ENCODE data around the gene PLPP3. TPM values are rescaled to one million over a fixed set of nuclear protein-coding genes. Genes with fewer than 3 reads are reported as not detected.
A peak's percentile ranks its signal among the peaks of the same experiment; 100 is the strongest.

Gene PLPP3
- total RNA-seq, 6 experiments from 2014 or later: 47.8 to 118 (median 65.8) TPM

DNA sequence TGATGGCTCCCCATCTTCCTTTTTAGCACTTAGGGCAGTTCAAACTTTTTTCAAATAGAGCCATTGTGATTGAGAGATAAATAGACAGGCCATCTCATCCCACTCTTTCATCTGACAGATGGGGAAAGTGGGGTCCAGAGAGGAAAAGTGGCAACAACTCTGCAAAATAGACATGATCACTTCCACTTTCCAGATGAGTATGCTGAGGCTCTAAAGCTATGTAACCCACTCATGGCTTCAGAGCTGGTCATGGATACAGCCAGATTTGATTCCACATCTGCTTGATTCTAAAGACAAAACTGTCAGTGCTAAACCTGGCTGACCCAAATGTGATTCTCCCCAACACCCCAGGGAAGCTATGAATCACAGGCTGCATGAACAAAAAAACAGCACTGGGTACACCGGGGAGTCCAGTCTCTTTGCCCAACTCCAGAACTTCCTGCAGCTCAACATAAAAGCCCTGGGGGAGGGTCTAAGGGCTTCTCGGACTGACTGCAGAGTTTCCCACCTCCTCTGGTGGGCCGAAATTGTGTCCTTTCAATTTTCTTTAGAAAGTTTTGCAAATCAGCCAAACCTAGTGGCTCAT is 59.3 kb downstream of the PLPP3 start:
- Histone ChIP-seq H3K27me3 (no peaks in the 10 kb centered on the region), H3K27ac (no peak overlapping the region), H3K9me3 (no peaks in the 10 kb centered on the region), H3K4me3 (no peak overlapping the region), H3K4me1 (no peaks in the 10 kb centered on the region), H3K36me3 (peaks cover 0 to 64% (median 25%) of the 10 kb centered on the region in 4 donors)
- intact Hi-C loops (cut with DNase I): no loop called here
- ATAC-seq (no peak), DNase-seq (no peak)
- 52% methylated on average over 2 of the region's 3 CpGs for WGBS (ENCODE audit: insufficient coverage, low coverage, low lambda C conversion rate, missing lambda C conversion rate)
- TF ChIP-seq POLR2A (IDR thresholded peaks at IDR 0.05): no peak
- TF ChIP-seq, protein P1, sequence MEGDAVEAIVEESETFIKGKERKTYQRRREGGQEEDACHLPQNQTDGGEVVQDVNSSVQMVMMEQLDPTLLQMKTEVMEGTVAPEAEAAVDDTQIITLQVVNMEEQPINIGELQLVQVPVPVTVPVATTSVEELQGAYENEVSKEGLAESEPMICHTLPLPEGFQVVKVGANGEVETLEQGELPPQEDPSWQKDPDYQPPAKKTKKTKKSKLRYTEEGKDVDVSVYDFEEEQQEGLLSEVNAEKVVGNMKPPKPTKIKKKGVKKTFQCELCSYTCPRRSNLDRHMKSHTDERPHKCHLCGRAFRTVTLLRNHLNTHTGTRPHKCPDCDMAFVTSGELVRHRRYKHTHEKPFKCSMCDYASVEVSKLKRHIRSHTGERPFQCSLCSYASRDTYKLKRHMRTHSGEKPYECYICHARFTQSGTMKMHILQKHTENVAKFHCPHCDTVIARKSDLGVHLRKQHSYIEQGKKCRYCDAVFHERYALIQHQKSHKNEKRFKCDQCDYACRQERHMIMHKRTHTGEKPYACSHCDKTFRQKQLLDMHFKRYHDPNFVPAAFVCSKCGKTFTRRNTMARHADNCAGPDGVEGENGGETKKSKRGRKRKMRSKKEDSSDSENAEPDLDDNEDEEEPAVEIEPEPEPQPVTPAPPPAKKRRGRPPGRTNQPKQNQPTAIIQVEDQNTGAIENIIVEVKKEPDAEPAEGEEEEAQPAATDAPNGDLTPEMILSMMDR (IDR thresholded peaks at IDR 0.05): no peak

DNA sequence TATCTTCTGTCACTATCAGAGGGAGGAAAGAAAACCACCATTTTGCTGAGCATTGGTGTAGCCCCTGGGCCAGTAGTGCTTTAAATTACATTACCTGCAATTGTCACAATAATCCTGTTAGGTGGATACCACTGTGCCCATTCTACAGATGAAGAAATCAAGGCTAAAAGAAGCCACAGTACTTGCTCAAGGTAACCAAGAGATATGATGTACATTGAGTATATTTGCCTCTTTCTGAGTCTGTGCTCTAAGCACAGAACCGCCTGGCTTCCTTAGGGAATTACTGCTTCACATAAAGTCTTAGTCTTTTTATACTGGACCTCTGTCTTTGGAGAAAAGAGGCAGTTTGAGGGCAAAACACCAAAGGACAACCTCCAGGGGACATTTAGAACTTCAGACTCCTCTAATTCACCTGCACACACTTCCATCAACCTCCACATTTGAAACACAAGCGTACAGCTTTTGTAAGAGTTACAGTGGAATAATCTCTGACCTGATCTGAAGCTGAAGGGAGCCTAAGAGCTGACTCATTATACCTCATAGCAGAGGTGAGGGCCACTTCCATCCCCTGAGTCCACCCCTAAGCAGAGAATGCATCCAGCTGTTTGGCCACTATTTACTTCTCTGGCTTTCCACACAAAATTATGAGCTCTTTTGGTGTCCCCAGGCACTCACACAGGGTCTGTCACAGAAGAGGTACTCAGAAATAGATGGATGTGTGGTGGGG is 61.8 kb downstream of the PLPP3 start:
- 93% methylated on average over 2 of the region's 2 CpGs for WGBS (ENCODE audit: insufficient coverage, low coverage, low lambda C conversion rate, missing lambda C conversion rate)
- no peak for ATAC-seq
- intact Hi-C loops (cut with DNase I): no loop called here

DNA sequence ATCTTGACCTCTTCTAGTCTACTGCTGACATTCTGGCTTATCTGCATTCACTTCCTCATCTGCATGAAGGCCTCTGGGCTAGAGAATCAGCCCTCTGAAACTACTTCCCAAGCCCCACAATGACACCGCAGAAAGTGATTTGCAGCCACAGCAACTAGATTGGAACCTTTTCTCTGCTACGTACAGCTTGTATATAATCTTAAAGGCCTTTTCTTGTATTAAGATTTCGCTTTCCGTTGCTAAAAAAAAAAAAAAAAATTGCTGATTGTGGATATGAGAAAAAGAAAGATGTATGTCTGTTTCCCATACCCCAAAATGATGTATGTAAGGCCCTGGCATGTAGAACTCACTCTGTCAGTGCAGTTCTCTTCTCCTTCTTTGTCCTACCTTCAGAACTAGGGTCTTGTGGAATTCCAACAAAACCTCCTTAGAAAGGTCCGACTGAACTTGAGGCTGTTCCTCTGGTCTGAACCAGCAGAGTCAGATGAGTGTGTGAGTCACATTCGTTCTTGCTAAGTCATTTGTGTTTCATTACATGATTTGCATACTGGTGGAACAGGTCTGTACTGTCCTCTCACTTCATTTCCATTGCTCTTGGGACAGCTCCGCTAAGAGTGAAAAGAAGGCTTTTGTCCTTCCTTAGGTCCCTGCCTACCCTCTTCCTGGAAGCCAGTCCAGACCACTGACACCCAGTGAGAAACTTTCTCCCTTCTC is 62.7 kb downstream of the PLPP3 start:
- peak overlapping the region; percentile 30 to 34 (median 33) for H3K27ac ChIP-seq
- ATAC-seq (peak; percentile 37 to 62 (median 52)), DNase-seq (no peak)
- H3K27me3 ChIP-seq: no peaks in the 10 kb centered on the region
- intact Hi-C loops (cut with DNase I): no loop called here
- H3K4me3 ChIP-seq: no peak overlapping the region
- H3K36me3 ChIP-seq: peaks cover 0 to 42% (median 15%) of the 10 kb centered on the region in 4 donors
- H3K9me3 ChIP-seq: no peaks in the 10 kb centered on the region
- TF ChIP-seq, protein P1 (IDR thresholded peaks at IDR 0.05): no peak
- TF ChIP-seq POLR2A (IDR thresholded peaks at IDR 0.05): no peak
- H3K4me1 ChIP-seq: peaks cover 0 to 19% (median 6%) of the 10 kb centered on the region in 4 donors
- WGBS (ENCODE audit: insufficient coverage, low coverage, low lambda C conversion rate, missing lambda C conversion rate): 64% methylated on average over 5 of the region's 7 CpGs

More for the DNA sequence above, 61.8 kb downstream of the PLPP3 start:
- TF ChIP-seq, protein P1 (IDR thresholded peaks at IDR 0.05): no peak
- TF ChIP-seq POLR2A (IDR thresholded peaks at IDR 0.05): no peak
- H3K9me3 ChIP-seq: no peaks in the 10 kb centered on the region
- DNase-seq: no peak
- H3K4me1 ChIP-seq: peaks cover 0 to 10% (median 2%) of the 10 kb centered on the region in 4 donors
- no peaks in the 10 kb centered on the region for H3K27me3 ChIP-seq
- H3K27ac ChIP-seq: peak overlapping the region in 1 of 3 donors; percentile 30
- H3K36me3 ChIP-seq: peaks cover 0 to 45% (median 16%) of the 10 kb centered on the region in 4 donors
- H3K4me3 ChIP-seq: no peak overlapping the region

DNA sequence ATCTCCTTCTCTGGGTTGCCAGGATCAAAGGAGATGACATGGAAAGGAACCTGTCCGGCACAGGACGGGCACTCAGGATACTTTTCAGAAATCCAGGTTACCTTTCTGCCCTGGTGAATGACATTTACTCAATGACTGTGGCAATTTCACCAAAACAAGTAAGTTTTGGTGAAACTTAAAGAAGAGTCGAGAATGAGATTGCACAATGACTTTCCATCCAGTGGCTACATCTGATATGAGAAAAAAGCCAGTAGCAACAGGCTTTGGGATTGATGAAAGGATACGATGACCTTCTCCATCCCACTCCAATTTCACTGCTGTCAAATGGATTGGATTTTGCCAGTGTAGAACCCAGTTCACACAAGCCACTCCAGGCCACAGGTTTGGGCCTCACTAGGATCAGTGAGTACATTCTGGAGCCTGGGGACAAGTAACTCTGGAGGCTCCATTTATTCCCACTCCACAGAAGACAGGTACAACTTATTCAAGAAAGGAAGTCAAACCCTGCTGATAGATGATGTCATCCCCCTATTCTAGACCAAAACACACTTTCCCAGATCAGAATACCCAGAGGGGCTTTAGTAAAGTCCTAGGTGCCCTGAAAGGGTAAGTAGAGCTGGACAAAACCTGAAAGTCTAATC is 63.3 kb downstream of the PLPP3 start:
- intact Hi-C loops (cut with DNase I): no loop called here
- Histone ChIP-seq H3K36me3 (peaks cover 0 to 49% (median 14%) of the 10 kb centered on the region in 4 donors), H3K4me3 (no peak overlapping the region), H3K27me3 (no peaks in the 10 kb centered on the region), H3K9me3 (no peaks in the 10 kb centered on the region), H3K27ac (peak overlapping the region; percentile 30 to 34 (median 33)), H3K4me1 (peaks cover 0 to 25% (median 10%) of the 10 kb centered on the region in 4 donors)
- no peak for DNase-seq
- ATAC-seq: no peak
- no peak for TF ChIP-seq POLR2A (IDR thresholded peaks at IDR 0.05)
- 88% methylated on average over 4 of the region's 4 CpGs for WGBS (ENCODE audit: insufficient coverage, low coverage, low lambda C conversion rate, missing lambda C conversion rate)

All from right lobe of liver (tissue), 6 donors.